CD4-positive, alpha-beta T cell treated with Interleukin-4 for 1 hour (primary cell): ENCODE results near the gene CD81.

Experiments used
- DNase-seq, 2 donors: peaks; one replicate each; pipeline ENCODE4 v3.0.0-alpha.2; 2020 to 2022

The CD81 gene

GRCh38 chr11:2377511-2378443, 667 bp downstream of the CD81 start:
- peak; percentile 54 for DNase-seq

GRCh38 chr11:2378527-2379210, 1.6 kb downstream of the CD81 start:
- DNase-seq, result no peak

GRCh38 chr11:2379466-2380174, 2.5 kb downstream of the CD81 start:
- no peak for DNase-seq

GRCh38 chr11:2380396-2380795, 3.3 kb downstream of the CD81 start:
- DNase-seq, result no peak

- peak in 1 of 2 donors; percentile 57 for DNase-seq
These were observed 3.8 kb downstream of the CD81 start for GRCh38 chr11:2380807-2381350.

- no peak for DNase-seq
These were observed 4.5 kb downstream of the CD81 start for GRCh38 chr11:2381494-2382128.

- DNase-seq, result no peak
These were observed 5.0 kb downstream of the CD81 start for GRCh38 chr11:2382129-2382517.

- no peak for DNase-seq
These were observed 6.1 kb downstream of the CD81 start for GRCh38 chr11:2382936-2383851.

- peak; percentile 74 to 76 for DNase-seq
These were observed 7.0 kb downstream of the CD81 start for GRCh38 chr11:2383852-2384804.

- DNase-seq, result no peak
These were observed 8.3 kb downstream of the CD81 start for GRCh38 chr11:2385156-2386151.

GRCh38 chr11:2386591-2386990, 9.5 kb downstream of the CD81 start:
- DNase-seq, result no peak

GRCh38 chr11:2387266-2387987, 10.3 kb downstream of the CD81 start:
- peak; percentile 37 to 59 for DNase-seq

- no peak for DNase-seq
These were observed 11.6 kb downstream of the CD81 start for GRCh38 chr11:2388431-2389376.

GRCh38 chr11:2389377-2390026, 12.4 kb downstream of the CD81 start:
- DNase-seq, result no peak

- DNase-seq, result no peak
These were observed 13.1 kb downstream of the CD81 start for GRCh38 chr11:2390091-2390724.

GRCh38 chr11:2390725-2391151, 13.6 kb downstream of the CD81 start:
- no peak for DNase-seq
